Cardiac muscle cell (in vitro differentiated cells and primary cell): ENCODE measurements around the gene LGI2. TPM values are rescaled to one million over a fixed set of nuclear protein-coding genes. Genes with fewer than 3 reads are reported as not detected.
A peak's percentile ranks its signal among the peaks of the same experiment; 100 is the strongest.

ENCODE experiments used
- DNase-seq, 2 donors: peaks; one replicate each; pipeline versions ENCODE4 v3.0.0 to v3.0.0-alpha.2; 2010 to 2017; ENCODE audit warnings: low read depth in 1 of 2, low spot score in 1 of 2
- H3K27ac ChIP-seq: fragments of 200-600 bp; sonication (generic); 2 replicates; pipeline ENCODE4 v1.5.1; 2016
- H3K27me3 ChIP-seq: fragments of 200-600 bp; sonication (generic); 2 replicates; pipeline ENCODE4 v1.6.0; 2016; ENCODE audit warnings: control low read depth
- H3K36me3 ChIP-seq: fragments of 200-600 bp; sonication (generic); 2 replicates; pipeline ENCODE4 v1.5.1; 2016; ENCODE audit warnings: control low read depth
- H3K4me1 ChIP-seq: fragments of 200-600 bp; sonication (generic); 2 replicates; pipeline ENCODE4 v1.8.1; 2017; ENCODE audit warnings: low read depth, mild to moderate bottlenecking, mixed run types
- H3K4me3 ChIP-seq: fragments of 200-600 bp; sonication (generic); 2 replicates; pipeline ENCODE4 v1.5.1; 2016; ENCODE audit warnings: mild to moderate bottlenecking
- H3K9me3 ChIP-seq: fragments of 200-600 bp; sonication (generic); 2 replicates; pipeline ENCODE4 v1.5.1; 2017; ENCODE audit warnings: low read depth, mild to moderate bottlenecking, control low read depth
- polyA plus RNA-seq: library from polyadenylated mRNA; unstranded; fragments of >200 nt; fragmentation: Nextera tagmentation; extraction: Ambion mirVana; gene quantifications from 2 replicates; pipeline ENCODE4 v1.2.1, GENCODE V29; 2016
- total RNA-seq: library from RNA; depleted of rRNA; stranded (reverse); fragments of >200 nt; gene quantifications from 2 replicates; pipeline ENCODE4 v1.2.3, GENCODE V29; 2016
- TF ChIP-seq, protein P1 (sequence below): IDR thresholded peaks from 2 replicates; pipeline ENCODE4 v1.5.1; 2012; ENCODE audit warnings: low read depth, mild to moderate bottlenecking, low read length

The LGI2 gene
- total and polyA plus RNA-seq, 2 experiments from 2014 or later, result 7.2 to 8.7 TPM

DNA sequence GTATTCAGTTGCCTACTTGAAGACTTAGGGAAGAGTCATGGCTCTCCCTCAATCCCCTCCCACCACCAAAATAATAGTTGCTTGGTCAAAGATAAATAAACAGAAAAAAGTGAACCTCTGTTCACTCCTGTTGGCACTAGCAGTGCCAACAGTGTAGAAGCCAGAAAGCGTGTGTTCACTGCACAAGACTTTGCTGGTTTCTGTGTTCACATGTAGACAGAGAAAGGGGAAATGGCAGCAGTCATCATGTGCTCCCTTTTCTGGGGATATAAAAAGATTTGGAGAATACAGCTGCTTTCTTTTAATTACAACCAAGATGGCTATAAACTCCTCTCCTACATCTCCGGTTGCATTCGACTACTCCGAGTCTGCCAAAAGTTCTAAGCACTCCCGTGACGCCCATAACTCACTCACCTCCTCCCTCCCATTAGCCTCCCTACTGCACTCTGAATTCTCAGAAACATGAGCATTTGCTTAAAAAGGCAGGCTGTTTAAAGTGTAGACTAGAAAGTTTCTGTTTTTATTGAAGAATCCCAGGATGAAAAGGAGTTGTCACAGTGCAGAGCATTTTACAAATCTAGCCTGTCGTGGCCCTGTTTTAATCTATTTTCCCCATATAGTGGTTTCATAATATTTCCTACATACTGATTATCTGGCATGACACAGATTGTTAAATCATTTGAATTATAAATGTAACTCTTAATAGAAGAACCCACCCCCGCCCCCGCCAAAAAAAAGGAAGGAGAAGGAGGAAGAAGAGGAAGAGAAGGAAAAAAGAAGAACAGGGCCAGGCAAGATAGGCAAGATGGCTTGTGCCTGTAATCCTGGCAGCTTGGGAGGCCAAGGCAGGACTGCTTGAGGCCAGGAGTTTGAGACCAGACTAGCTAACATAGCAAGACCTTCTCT lies 16.7 kb downstream of the LGI2 start:
- H3K27me3 ChIP-seq, result no peaks in the 10 kb centered on the region
- no peak overlapping the region for H3K27ac ChIP-seq
- H3K4me1 ChIP-seq, result peaks cover 7% of the 10 kb centered on the region
- no peak for DNase-seq
- H3K9me3 ChIP-seq, result no peaks in the 10 kb centered on the region
- no peaks in the 10 kb centered on the region for H3K36me3 ChIP-seq
- H3K4me3 ChIP-seq, result no peak overlapping the region
- TF ChIP-seq, protein P1, sequence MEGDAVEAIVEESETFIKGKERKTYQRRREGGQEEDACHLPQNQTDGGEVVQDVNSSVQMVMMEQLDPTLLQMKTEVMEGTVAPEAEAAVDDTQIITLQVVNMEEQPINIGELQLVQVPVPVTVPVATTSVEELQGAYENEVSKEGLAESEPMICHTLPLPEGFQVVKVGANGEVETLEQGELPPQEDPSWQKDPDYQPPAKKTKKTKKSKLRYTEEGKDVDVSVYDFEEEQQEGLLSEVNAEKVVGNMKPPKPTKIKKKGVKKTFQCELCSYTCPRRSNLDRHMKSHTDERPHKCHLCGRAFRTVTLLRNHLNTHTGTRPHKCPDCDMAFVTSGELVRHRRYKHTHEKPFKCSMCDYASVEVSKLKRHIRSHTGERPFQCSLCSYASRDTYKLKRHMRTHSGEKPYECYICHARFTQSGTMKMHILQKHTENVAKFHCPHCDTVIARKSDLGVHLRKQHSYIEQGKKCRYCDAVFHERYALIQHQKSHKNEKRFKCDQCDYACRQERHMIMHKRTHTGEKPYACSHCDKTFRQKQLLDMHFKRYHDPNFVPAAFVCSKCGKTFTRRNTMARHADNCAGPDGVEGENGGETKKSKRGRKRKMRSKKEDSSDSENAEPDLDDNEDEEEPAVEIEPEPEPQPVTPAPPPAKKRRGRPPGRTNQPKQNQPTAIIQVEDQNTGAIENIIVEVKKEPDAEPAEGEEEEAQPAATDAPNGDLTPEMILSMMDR, result no peak

DNA sequence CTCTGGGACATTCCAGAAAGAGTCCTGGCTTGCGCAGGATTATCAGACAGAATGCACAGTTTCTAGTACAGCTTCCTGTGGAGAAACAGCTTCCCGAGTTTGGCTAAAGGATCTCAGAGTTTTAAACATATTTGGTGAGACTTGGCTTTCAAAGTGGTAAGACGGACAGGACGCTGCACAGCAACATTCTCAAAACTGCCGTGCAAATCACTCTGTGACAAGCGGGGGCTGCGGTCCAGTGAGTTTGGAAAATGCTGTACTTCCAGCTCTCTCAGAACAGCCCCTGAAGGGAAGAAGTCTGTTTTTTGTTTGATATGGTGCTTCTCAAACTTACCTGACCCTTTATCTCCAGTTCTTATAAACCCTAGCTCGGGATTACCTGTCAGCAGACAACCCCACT lies 18.1 kb downstream of the LGI2 start:
- H3K4me3 ChIP-seq, result no peak overlapping the region
- H3K9me3 ChIP-seq, result no peaks in the 10 kb centered on the region
- peaks cover 7% of the 10 kb centered on the region for H3K4me1 ChIP-seq
- H3K27me3 ChIP-seq, result no peaks in the 10 kb centered on the region
- H3K27ac ChIP-seq, result no peak overlapping the region
- TF ChIP-seq, protein P1, result no peak
- DNase-seq, result no peak
- H3K36me3 ChIP-seq, result no peaks in the 10 kb centered on the region

DNA sequence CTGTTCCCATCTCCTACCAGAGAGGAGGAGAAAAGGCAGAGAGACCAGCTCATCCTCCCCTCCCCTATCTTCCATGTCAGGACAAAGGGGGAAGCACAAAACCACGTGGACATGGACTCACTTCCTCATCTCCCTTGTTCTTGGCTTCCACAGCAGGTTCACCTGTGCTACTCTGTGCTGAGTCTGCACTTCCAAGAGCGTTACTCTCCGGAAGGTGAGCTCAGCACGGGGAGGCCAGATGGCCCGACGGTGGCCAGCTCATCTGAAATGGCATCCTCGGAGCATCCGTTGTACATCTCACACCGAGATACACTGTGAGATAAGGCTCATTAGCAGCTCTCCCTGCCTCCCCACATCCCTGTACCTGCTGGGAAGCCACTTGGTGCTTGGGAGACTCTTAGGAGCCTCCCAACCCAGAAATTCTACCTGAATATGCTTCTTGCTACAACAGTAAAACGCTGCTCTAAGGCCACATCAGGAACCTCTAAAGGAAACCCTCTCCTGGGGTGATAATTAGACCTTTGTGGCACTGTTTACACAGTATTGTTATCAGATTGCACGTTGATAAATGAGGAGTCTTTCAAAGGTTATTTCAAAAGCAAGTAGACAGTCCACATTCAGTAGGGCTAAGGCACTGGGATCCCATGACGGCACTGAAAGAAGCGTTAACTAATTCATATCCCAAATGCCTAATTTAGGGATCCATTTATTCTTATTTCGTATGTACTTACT lies 19.4 kb downstream of the LGI2 start:
- DNase-seq, result no peak
- peaks cover 7% of the 10 kb centered on the region for H3K4me1 ChIP-seq
- TF ChIP-seq, protein P1, result no peak
- no peaks in the 10 kb centered on the region for H3K36me3 ChIP-seq
- H3K4me3 ChIP-seq, result no peak overlapping the region
- H3K27me3 ChIP-seq, result no peaks in the 10 kb centered on the region
- no peaks in the 10 kb centered on the region for H3K9me3 ChIP-seq
- no peak overlapping the region for H3K27ac ChIP-seq

DNA sequence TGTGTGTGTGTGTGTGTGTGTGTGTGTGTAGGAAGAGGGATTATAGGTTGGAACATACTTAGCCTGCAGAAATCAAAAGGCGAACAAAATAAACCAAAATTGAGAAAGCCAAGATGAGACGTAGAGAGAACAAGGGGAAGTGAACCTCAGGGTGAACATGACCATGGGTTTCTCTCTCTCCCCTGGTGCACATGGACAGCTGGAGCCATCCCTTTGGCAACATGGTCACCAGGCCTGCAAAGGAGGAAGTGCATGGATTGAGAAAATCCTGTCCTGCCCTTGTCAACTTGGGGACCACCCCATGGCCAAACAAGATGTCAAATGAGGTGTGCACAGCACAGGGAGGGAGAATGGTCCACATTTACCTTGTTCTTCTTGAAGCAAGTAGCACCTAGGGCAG lies 23.1 kb downstream of the LGI2 start:
- Histone ChIP-seq H3K36me3 (no peaks in the 10 kb centered on the region), H3K27ac (no peak overlapping the region), H3K4me1 (no peaks in the 10 kb centered on the region), H3K9me3 (no peaks in the 10 kb centered on the region), H3K4me3 (no peak overlapping the region), H3K27me3 (no peaks in the 10 kb centered on the region)
- no peak for DNase-seq
- TF ChIP-seq, protein P1, result no peak

DNA sequence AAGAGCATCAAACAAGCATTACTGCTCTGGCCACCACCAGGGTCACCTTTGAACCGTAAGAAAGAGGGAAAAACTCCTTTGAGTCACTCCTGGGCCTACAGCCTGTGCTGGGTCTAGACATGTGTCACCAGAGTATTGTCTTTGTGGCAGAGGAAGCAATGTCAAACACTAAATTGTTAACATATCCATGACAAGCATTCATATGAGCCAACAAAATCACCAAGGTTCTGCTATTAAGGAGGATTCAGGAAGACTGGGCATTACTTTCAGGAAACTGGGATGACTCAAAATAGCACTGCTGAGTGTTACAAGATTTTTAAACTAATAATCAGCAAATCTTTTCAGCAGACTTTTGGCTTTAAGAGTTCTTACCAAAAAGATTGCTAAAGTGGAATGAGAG lies 28.1 kb downstream of the LGI2 start:
- H3K4me3 ChIP-seq, result no peak overlapping the region
- peaks cover 14% of the 10 kb centered on the region for H3K4me1 ChIP-seq
- TF ChIP-seq, protein P1, result no peak
- no peak overlapping the region for H3K27ac ChIP-seq
- DNase-seq, result peak in 1 of 2 donors; percentile 41
- no peaks in the 10 kb centered on the region for H3K9me3 ChIP-seq
- H3K36me3 ChIP-seq, result no peaks in the 10 kb centered on the region
- H3K27me3 ChIP-seq, result no peaks in the 10 kb centered on the region
